Measurements from ENCODE around the gene ALDH3A2. TPM values are rescaled to one million over a fixed set of nuclear protein-coding genes. Genes with fewer than 3 reads are reported as not detected.

The ALDH3A2 gene
- 22.5 and 26.8 TPM in 2 replicates for total RNA-seq

GRCh38 chr17:19648475-19649273 is at the start of gene ALDH3A2:
Gene ALDH3A2 (plus strand): TSS chr17:19648751. CDS start chr17:19648972, 221 bp downstream.

GRCh38 chr17:19716108-19717030 is 67.8 kb downstream of the ALDH3A2 start, which contains the start of gene SLC47A2:
Gene SLC47A2 (minus strand): TSS chr17:19716584. CDS start chr17:19716555, 29 bp downstream.

Other genes starting within 250 kb of the ALDH3A2 start
- 2.7 and 2.9 TPM in 2 replicates for gene RNF112, start 237.5 kb upstream of the ALDH3A2 start, total RNA-seq
- 0.15 and 0.34 TPM in 2 replicates for gene SLC47A1, start 114.9 kb upstream of the ALDH3A2 start, total RNA-seq
- gene SLC47A2, start 67.8 kb downstream of the ALDH3A2 start, total RNA-seq = not detected in 2 replicates
- gene ALDH3A1, start 99.5 kb downstream of the ALDH3A2 start, total RNA-seq = not detected in 2 replicates
- 8.9 and 9.5 TPM in 2 replicates for gene ULK2, start 219.2 kb downstream of the ALDH3A2 start, total RNA-seq